ENCODE data around the gene ITIH4.

Gene ITIH4

GRCh38 chr3:52798376-52798977, 32.0 kb downstream of the ITIH4 start:
- DNase-seq (ENCODE audit: low read depth, low spot score) = no peak

- DNase-seq (ENCODE audit: low read depth, low spot score) = no peak
Measured at GRCh38 chr3:52796411-52796810, 34.1 kb downstream of the ITIH4 start.

- no peak for DNase-seq (ENCODE audit: low read depth, low spot score)
Measured at GRCh38 chr3:52795298-52795900, 35.1 kb downstream of the ITIH4 start.

GRCh38 chr3:52794612-52795099, 35.8 kb downstream of the ITIH4 start, which contains the start of gene ITIH3:
Gene ITIH3, plus strand, starts transcription at chr3:52794796. Its CDS starts 8 bp downstream, at chr3:52794804.
- DNase-seq (ENCODE audit: low read depth, low spot score) = no peak

- DNase-seq (ENCODE audit: low read depth, low spot score) = no peak
Measured at GRCh38 chr3:52793702-52794611, 36.5 kb downstream of the ITIH4 start.

GRCh38 chr3:52792961-52793695, 37.3 kb downstream of the ITIH4 start:
- no peak for DNase-seq (ENCODE audit: low read depth, low spot score)

- DNase-seq (ENCODE audit: low read depth, low spot score) = no peak
Measured at GRCh38 chr3:52792413-52792812, 38.1 kb downstream of the ITIH4 start.

- DNase-seq (ENCODE audit: low read depth, low spot score) = no peak
Measured at GRCh38 chr3:52791928-52792327, 38.5 kb downstream of the ITIH4 start.

- DNase-seq (ENCODE audit: low read depth, low spot score) = no peak
Measured at GRCh38 chr3:52791366-52791765, 39.1 kb downstream of the ITIH4 start.

GRCh38 chr3:52790741-52791140, 39.7 kb downstream of the ITIH4 start:
- DNase-seq (ENCODE audit: low read depth, low spot score) = no peak

- DNase-seq (ENCODE audit: low read depth, low spot score) = no peak
Measured at GRCh38 chr3:52790337-52790736, 40.1 kb downstream of the ITIH4 start.

GRCh38 chr3:52789746-52790040, 40.8 kb downstream of the ITIH4 start:
- DNase-seq (ENCODE audit: low read depth, low spot score) = no peak

GRCh38 chr3:52788890-52789745, 41.4 kb downstream of the ITIH4 start:
- no peak for DNase-seq (ENCODE audit: low read depth, low spot score)

- no peak for DNase-seq (ENCODE audit: low read depth, low spot score)
Measured at GRCh38 chr3:52787672-52788625, 42.5 kb downstream of the ITIH4 start.

GRCh38 chr3:52787246-52787645, 43.2 kb downstream of the ITIH4 start:
- no peak for DNase-seq (ENCODE audit: low read depth, low spot score)

- no peak for DNase-seq (ENCODE audit: low read depth, low spot score)
Measured at GRCh38 chr3:52786330-52787215, 43.9 kb downstream of the ITIH4 start.

- no peak for DNase-seq (ENCODE audit: low read depth, low spot score)
Measured at GRCh38 chr3:52784931-52785590, 45.4 kb downstream of the ITIH4 start.

GRCh38 chr3:52784021-52784621, 46.4 kb downstream of the ITIH4 start:
- DNase-seq (ENCODE audit: low read depth, low spot score) = no peak
